NCI-H460 (cell line): Measurements from ENCODE around the gene SPTBN1. TPM values are rescaled to one million over a fixed set of nuclear protein-coding genes. Genes with fewer than 3 reads are reported as not detected.
A peak's percentile ranks its signal among the peaks of the same experiment; 100 is the strongest.

ENCODE experiments used
- DNase-seq: peaks from one replicate; pipeline ENCODE4 v3.0.0-alpha.2; 2016; ENCODE audit warnings: low read depth; ENCODE audit errors: extremely low read depth
- total RNA-seq: library from RNA; depleted of rRNA; stranded (reverse); fragments of >200 nt; shearing (Covaris generic); gene quantifications from 2 replicates; pipeline ENCODE4 v1.2.3, GENCODE V29; 2014

SPTBN1 gene
- total RNA-seq, 1 experiment from 2014 or later = 266 TPM

DNA sequence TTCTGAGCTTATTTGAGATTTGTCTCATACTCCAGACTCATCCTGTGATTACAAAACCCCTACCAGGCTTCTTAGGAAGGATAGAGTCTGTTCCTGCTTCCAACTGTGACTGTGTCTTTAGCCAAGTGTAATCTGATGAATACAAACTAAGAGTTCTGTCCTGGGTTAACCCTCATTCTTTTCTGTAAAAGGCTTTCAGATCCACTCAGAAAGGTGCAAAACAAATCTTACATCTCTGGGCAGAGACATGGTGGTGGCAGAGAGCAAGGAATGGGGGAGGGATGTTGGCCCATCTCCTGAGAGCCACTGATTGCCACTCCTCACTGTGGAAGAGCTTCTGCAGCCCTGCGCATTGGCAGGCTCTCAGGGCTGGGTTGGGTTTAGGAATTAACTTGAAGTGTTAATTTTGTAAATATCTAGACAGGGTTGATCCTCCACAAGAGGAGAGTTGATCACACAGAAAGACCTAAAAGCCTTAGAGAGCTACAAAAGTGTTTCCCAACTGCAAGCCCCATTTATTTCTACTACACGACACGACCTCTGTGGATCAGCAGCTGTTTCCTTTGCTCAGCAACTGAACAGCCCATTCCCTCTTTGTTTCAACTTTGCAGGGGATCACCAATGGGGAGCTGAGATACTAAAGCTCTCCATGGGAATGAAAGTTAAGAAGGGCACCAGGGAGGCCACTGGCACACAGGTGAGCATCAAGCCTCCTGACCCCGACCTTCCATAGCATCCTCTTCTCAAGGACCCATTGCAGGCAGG is 23.7 kb upstream of the SPTBN1 start:
- no peak for DNase-seq

DNA sequence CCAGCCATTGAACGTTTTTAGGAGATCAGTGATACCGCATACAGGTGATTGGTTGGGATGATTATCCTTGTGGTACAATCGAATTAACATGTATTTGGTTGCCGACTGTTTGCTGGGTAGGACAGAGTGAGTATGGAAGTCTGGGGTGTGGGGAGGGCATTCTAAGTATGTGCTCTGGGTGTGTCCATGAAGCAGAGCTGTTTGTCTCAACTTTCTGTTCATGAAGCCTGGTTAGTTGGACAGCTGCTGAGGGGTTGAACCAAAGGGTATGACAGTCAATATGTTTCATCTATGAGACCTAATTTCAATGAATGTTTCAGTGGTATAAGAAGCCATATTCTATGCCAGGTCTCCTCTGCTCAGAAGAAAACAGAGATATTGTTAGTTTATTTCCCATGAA is 21.9 kb upstream of the SPTBN1 start:
- no peak for DNase-seq

DNA sequence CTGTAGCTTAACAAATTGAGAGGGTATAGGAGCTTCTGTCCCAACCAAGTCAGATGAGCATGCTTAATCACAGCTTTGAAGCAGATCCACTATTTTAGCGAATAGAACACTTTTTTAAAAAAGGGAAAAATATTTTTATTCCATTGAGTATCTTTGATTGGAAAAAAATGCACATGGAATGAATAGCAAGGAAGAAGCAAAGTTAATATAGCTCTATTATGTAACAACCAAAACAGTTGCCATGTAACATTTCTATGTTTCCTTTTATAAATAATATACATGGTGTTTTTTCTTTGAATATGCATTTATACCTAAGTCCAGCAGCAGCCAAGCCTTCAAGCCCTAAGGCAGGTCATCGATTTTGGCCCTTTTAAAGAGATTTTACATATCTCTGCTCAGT is 21.4 kb upstream of the SPTBN1 start:
- no peak for DNase-seq

DNA sequence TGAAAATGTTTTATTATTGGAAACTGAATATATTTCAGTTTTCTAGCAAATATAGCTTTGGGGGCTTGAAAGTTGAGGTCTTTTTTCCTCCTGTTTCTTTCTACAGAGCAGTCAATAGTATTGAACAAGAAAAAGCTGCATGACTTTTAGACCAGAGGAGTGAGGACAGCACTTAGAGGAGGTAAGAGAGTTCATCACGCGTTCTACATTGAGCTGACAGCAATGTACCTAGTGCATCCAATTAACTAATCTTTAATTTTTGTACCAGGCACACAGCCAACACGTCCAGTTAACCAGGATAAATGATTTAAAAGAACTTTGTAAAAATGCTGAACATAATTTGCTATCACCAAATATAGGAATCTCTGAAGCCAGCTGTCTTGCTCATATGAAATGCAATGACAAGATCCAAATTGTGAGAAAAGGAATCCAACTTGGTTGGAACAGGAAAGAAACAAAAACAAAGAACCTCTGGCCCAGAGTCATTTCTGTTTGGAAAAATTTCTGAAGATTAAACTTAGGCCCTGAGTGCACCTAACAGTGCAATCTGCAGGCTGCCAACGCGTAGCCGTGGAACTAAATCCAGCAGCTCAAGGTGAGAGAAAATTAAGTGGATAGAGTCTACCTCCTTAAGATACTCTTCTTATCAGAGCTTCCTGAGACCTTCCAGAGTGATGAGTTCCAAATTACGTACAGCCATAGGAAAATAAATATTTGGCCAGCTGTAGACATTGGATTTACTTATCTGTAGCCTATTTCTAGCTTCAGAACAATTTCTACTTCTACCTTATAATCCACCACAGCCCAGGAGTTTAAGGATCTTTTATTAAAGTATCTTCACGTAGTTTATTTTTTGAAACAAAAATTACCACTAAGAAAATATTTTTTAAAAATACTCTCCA is 20.6 kb upstream of the SPTBN1 start:
- no peak for DNase-seq

DNA sequence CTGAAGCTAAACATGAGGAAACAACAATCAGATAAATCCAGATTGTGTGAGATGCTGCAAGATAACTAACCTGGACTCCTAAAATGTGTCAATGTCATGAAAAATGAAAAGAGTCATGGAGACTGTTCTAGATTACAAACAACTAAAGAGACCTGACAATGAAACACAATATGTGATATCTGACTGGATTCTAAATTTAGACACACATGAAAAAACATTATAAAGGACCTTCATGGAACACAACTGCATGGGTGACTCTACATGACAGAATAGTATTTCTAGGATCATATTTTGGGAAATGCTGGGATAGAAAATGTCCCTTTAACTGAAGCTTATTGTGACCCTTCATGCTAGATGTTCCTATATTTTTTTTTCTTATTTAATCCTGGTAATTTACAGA is 18.5 kb upstream of the SPTBN1 start:
- DNase-seq = no peak

DNA sequence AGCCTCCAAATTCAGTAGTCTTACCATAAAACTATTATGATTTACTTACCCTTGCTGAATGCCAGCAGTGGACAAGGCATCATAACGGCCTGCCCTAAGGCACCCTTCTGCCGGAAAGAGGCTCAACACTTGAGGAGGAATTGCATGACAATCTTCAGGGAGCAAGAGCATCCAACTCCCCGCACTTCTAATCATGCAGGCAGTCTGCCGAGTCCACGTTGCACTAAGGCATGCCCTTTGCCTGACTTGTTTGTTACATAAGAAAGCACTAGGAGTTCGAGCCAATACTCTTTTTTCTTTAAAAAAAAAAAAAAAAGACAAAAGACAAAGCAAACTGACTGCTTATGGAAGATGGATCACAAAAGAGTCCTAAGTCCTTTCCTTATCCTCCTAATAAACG is 17.9 kb upstream of the SPTBN1 start:
- no peak for DNase-seq

DNA sequence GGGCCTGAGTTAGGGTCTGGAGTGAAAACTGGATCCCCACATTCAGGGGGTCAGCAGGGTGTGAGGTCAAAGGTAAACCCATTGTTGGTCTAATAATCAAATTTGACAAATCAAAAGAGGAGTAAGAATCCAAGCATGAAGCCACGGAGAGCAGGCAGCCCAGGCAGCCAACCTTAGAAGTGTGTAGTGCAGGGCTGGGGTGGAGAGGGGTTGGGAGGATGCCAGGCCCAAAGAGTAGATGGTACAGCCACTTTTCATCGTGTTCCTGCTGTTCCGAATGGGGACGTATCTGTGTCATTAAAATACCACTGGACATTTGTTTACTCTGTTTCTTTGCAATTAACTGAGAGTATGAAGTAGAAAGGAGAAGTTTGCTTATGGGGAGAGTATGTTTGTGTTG is 16.5 kb upstream of the SPTBN1 start:
- no peak for DNase-seq

DNA sequence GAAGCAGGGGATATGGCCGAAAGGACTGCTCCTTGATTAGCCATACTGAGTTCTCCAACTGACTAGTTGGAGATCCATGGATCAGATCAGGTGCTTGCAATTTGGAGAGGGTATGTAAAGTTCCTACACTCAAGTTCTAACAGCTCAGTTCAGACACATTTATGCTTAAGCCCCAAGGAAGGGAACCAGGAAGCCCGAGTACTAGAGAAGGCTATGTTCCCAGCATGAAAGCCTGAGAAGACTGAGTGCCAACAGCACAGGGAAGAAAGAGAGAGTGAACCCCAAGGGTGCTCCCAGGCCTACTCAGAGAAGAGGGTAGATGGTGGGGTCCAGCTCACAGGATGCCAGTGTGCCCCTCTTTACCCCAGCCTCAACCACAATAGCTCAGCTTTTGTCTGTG is 16.1 kb upstream of the SPTBN1 start:
- no peak for DNase-seq

DNA sequence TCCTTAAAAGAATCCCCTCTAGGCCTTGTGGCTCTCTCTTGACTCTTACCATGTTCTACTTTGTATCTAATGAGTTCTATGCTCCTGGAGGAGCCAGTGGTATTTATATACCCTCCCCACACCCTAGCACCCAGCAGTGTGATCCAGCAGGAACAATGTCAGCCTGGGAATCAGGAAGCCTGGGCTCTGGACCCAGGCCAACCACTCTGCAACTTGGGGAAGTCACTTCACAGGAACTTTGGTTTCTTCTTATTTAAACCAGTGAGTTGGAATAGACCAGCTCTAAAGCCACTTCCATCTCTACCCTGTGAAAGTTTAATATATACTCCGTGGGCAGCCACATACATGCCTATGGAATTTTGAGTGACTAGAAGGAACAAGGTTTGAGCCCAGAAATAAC is 11.6 kb upstream of the SPTBN1 start:
- DNase-seq = no peak

DNA sequence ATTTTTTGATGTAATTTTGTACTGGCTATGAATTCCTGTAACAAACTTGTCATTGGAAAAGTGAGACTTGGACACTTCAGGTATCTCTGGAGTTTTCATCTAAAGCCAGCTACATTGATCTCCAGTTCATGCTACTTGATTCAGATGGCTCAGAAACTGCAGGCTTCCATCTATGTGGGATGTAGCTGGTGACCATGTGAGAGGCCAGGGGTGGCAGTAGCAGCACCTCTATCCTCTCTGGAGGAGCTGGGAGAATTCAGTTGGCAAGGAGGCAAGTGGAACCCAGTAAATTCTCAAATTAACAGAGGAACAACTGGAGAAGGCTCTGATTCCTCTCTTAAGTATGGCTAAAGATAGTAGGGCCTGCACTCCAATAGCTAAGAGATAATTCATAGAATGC is 10.0 kb upstream of the SPTBN1 start:
- DNase-seq = no peak

DNA sequence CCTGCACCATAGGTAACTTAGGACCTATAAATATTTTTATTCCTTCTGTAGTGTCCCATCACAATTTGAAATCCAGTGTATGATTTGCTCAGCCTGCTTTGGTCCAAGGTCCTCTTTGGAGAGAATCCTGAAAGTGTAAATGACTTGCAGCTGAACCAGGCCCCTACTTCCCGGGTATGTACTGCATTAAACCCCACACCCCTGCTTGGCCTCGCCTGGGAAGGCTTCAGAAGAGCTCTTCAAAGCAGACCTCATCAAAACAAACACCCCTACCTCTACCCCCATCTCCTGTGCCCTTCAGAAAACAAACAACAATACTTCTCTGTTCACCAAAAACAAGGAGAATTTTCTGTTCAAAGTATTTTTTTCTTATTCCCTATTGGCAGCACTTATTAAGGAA is 9.5 kb upstream of the SPTBN1 start:
- DNase-seq = no peak

DNA sequence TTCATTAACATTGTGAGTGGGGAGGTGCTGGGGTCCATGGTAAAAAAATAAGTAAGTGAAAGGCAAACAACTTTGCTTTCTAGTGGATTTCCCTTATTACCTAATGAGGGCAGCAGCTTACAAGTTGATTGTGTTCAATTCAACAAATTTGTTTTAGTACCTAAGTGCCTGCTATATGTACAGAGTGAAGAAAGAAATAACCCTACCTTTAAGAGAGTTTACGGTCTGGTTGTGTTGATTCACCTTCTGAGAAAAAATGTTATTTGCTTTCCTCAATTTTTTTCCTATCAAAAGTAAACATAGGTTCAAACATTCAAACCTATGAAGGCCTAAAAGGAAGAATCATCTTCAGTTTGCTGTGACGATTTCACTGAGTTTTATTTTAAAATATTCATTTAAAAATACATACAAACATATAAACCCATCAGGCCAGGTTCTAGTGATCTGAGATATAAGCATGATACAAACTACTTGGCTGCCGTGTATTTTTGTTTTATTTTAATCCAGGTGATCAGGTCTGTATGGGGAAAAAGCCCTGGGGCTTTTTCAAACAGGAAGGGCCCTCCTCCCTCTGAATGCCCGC is 1.5 kb upstream of the SPTBN1 start:
- DNase-seq = no peak

DNA sequence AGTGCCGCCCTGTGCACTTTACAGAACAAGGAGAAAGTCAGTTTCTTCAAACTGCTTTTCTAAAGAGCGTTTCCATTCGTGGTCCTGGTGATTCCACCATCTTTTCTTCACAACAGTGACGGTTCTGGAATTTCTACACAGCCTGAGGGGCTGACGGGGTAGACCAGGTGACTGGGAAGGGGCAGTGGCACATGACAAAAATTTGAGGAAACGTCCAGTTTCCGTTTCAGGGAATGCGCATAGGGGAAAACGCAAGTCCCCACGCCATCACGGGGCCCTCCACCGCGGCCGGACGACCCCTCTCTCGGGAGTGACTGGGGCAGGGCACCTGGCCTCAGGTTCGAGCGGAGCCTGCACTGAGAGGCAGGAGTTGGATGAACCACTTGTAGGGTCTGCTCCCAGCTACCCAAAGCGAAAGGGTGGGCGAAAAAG is 980 bp upstream of the SPTBN1 start:
- no peak for DNase-seq

DNA sequence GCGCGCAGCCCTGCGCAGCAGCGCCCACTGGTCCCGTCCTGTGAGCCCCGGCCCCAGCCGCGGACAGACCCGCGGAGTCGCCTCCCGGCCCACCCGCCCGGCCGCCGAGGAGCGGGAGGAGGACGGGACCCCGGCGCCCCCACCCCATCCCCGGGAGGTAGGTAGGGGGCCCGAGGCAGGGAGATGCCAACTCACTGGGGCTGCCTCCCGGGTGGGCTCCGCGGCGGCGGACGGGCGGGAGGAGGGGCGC is 160 bp downstream of the SPTBN1 start:
- no peak for DNase-seq

DNA sequence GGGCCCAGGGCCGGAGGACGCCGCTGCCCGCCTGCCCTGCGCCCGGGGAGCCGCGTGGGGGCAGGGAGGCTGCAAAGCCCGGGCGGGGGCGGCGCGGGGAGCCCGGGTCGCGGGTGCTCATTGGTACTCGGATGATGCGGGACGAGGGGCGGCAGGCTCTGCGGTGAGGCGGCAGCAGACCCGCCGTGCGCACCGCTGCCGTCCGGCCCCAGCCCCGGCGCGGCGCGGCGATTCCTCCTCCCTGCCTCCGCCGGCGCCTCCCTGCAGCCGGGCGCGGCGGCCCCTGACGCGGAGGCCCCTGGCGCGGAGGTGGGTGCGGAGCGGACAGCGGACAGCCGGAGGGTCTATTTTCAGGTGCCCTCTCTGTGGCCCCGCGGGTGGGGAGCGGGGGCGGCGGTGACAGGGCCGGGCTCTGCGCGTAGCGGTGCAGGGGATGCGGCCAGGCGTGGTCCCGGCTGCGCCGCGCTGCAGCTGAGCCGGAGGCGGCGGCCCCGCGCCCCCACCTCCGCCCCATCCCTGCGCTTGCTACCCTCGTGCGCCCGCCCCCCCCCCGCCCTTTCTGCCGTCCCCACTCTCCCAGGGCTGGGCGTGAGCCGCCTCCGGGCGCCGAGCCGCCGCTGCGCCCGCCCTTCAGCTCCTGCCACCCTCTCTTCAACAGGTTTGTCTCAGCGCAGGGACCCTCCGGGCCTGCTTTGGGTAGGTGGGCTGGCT is 640 bp downstream of the SPTBN1 start:
- no peak for DNase-seq

DNA sequence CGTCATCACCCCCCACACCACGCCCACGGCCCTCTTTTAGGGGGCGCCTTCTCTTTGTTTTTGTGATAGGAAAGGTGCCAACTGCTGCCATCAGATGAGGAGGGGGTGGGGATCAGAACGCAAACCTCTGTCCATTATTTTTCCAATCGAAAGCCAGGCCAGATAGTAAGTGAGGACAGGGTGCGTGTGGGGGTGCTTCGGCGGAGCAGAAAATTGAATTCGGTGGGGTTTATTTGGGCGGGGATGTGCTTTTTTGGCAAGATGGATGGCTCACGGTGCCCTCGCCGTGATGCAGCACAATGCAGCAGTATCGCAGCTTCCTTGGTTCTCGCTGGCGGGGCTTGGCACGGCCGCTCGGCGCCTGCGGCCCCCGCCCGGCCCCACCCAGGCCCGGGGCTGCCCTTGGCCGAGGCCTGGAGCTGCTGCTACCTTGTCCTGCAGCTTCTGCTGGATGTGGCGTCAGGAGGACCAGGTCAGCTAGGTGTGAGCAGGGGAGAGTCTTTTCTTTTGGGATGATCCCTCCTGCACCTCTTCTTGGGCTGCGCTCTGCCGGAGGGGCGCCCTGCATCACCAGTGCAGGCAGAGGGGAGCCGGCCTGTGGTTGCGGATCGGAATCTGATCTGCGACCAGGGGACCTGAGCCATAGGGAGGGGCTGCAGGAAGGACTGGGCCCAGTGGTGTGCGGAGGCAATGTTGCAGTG is 1.3 kb downstream of the SPTBN1 start:
- no peak for DNase-seq

DNA sequence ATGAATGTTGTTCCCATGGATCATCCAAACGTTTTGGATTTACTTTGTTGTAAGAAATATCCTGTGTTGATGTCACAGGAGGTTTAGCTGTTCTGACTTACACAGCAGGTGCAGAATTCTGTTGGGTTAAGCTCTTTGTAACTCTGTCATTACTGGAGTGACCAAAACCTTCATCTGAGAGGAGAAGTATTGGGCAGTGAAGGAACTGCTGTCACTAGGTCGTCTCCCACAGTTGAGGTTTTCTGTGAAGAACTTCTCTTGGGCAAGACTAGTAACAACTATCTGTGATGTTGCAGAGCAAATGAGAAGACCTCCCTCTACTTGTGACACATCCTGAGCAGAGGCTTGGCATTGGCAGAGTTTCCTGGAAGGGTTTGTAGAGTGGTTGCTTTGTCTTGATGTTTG is 2.9 kb downstream of the SPTBN1 start:
- DNase-seq = peak; percentile 81

DNA sequence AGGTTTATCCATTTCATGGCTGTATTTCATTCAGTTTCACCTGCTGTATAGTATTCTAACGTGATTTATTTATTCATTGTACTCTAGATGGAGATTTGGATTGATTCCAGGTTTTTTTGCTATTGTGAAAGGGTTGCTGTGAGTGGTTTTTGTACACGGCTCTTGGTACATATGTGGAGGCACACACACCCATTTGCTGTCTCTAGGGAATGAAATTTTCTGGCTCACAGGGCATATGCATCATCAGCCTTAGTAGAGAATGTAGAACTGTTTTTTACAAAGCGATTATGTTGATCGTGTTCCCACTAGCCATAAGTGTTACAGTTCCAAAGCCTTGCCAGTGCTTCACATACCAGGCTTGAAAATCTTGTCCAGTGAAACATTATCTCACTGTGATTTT is 5.1 kb downstream of the SPTBN1 start:
- no peak for DNase-seq

DNA sequence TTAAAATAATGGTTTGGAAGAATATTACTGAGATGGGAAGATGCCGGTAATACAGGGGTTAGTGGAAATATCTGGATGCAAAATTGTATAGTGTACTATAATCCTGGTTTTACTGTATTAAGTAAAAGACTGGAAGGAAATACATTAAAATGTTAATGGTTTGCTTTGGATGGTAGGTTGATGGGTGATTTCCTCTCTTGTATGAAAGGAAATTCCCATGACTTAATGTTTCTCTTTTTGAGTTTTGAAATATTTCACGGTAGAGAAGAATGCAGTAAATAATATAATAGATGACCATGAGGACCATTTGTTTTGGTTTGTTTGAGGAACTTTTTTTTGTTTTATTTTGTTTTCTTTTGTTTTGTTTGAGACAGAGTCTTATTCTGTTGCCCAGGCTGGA is 8.2 kb downstream of the SPTBN1 start:
- DNase-seq = no peak

DNA sequence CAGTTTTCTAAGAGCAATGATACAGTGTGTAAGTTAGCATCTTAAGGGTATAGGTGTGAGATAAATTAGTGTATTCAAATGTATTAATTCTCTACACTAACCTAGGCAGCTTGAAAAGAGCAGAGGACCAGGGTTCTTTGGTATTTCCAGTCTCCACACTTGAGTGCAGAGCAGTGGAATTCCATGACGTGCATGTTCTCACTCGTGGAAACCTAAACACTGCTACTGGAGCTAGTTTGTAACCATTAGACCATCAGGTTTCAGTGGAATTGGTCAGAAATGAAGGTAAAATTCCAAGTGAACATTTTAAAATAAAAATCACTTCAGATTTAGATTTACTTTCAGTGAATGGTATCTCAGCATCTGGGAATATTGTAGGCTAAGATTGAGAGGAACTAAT is 9.0 kb downstream of the SPTBN1 start:
- DNase-seq = no peak

DNA sequence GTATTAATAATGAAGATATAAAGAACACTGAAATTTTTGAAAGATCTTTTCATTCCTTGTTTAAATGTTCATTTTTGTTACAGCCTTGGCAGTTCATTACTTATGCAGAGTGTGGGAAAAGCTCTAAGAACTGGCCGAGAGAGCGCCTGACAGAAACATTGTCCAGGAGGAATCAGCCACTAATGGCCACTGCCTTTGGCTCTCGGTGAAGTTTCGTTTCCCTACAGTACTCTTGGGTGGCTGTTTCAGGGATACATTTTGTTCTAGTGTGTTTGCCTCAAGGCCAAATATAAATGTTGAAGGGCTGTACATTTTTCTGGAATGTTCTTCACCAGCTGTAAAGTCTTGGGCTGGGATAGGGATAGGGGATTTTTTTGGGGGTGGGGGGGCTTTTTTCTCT is 10.7 kb downstream of the SPTBN1 start:
- DNase-seq = no peak
